ENCODE measurements around the gene UNC119B. TPM values are rescaled to one million over a fixed set of nuclear protein-coding genes. Genes with fewer than 3 reads are reported as not detected.

Gene UNC119B
- total and polyA plus RNA-seq, 3 experiments from 2014 or later, result 8.8 to 30.5 (median 29.8) TPM

GRCh38 chr12:120738252-120739030 is 28.2 kb downstream of the UNC119B start:
- Histone ChIP-seq H3K9me3 (ENCODE audit: low read length) (no peaks in the 10 kb centered on the region), H3K4me1 (ENCODE audit: insufficient read depth, low read length) (no peaks in the 10 kb centered on the region), H3K36me3 (ENCODE audit: insufficient read depth, low read length) (no peaks in the 10 kb centered on the region), H3K27me3 (ENCODE audit: insufficient read depth, low read length, poor library complexity, severe bottlenecking) (no peaks in the 10 kb centered on the region), H3K4me3 (ENCODE audit: low read length) (no peak overlapping the region), H3K27ac (ENCODE audit: low read depth, low read length) (no peak overlapping the region)
- Mint-ChIP-seq H3K9me3 (no peaks in the 10 kb centered on the region), H3K27me3 (no peaks in the 10 kb centered on the region), H3K4me3 (no peak overlapping the region), H3K4me1 (peaks cover 0 to 2% (median 0%) of the 10 kb centered on the region in 3 donors), H3K36me3 (peaks cover 0 to 23% (median 8%) of the 10 kb centered on the region in 3 donors), H3K27ac (no peak overlapping the region)
- ChIA-PET CTCF (no interaction called here), POLR2A (no interaction called here)
- no peak for DNase-seq

- Histone ChIP-seq H3K27me3 (ENCODE audit: insufficient read depth, low read length, poor library complexity, severe bottlenecking) (no peaks in the 10 kb centered on the region), H3K36me3 (ENCODE audit: insufficient read depth, low read length) (no peaks in the 10 kb centered on the region), H3K4me1 (ENCODE audit: insufficient read depth, low read length) (no peaks in the 10 kb centered on the region), H3K9me3 (ENCODE audit: low read length) (no peaks in the 10 kb centered on the region), H3K27ac (ENCODE audit: low read depth, low read length) (no peak overlapping the region), H3K4me3 (ENCODE audit: low read length) (no peak overlapping the region)
- Mint-ChIP-seq H3K36me3 (peaks cover 0 to 19% (median 5%) of the 10 kb centered on the region in 3 donors), H3K27me3 (no peaks in the 10 kb centered on the region), H3K9me3 (no peaks in the 10 kb centered on the region), H3K4me1 (peaks cover 0 to 1% (median 0%) of the 10 kb centered on the region in 3 donors), H3K27ac (no peak overlapping the region), H3K4me3 (no peak overlapping the region)
- DNase-seq, result no peak
- ChIA-PET POLR2A (no interaction called here), CTCF (no interaction called here)
Observed at GRCh38 chr12:120739031-120739762, 28.9 kb downstream of the UNC119B start.

- Mint-ChIP-seq H3K27me3 (no peaks in the 10 kb centered on the region), H3K4me1 (no peaks in the 10 kb centered on the region), H3K36me3 (peaks cover 0 to 16% (median 3%) of the 10 kb centered on the region in 3 donors), H3K27ac (peak overlapping the region in 1 of 8 donors; percentile 41), H3K4me3 (no peak overlapping the region), H3K9me3 (no peaks in the 10 kb centered on the region)
- no peak overlapping the region for H3K27ac ChIP-seq (ENCODE audit: low read depth, low read length)
- H3K27me3 ChIP-seq (ENCODE audit: insufficient read depth, low read length, poor library complexity, severe bottlenecking), result no peaks in the 10 kb centered on the region
- no peak overlapping the region for H3K4me3 ChIP-seq (ENCODE audit: low read length)
- H3K9me3 ChIP-seq (ENCODE audit: low read length), result no peaks in the 10 kb centered on the region
- H3K4me1 ChIP-seq (ENCODE audit: insufficient read depth, low read length), result no peaks in the 10 kb centered on the region
- H3K36me3 ChIP-seq (ENCODE audit: insufficient read depth, low read length), result no peaks in the 10 kb centered on the region
- POLR2A ChIA-PET, result no interaction called here
- CTCF ChIA-PET, result no interaction called here
- no peak for DNase-seq
Observed at GRCh38 chr12:120739821-120740613, 29.8 kb downstream of the UNC119B start.

GRCh38 chr12:120740871-120741270 is 30.6 kb downstream of the UNC119B start:
- H3K4me3 Mint-ChIP-seq, result no peak overlapping the region
- no peak overlapping the region for H3K27ac ChIP-seq (ENCODE audit: low read depth, low read length)
- no peak for DNase-seq
- H3K4me3 ChIP-seq (ENCODE audit: low read length), result no peak overlapping the region
- no peaks in the 10 kb centered on the region for H3K27me3 Mint-ChIP-seq
- no peaks in the 10 kb centered on the region for H3K36me3 ChIP-seq (ENCODE audit: insufficient read depth, low read length)
- H3K27me3 ChIP-seq (ENCODE audit: insufficient read depth, low read length, poor library complexity, severe bottlenecking), result no peaks in the 10 kb centered on the region
- H3K4me1 Mint-ChIP-seq, result no peaks in the 10 kb centered on the region
- no peaks in the 10 kb centered on the region for H3K4me1 ChIP-seq (ENCODE audit: insufficient read depth, low read length)
- ChIA-PET CTCF (no interaction called here), POLR2A (no interaction called here)
- H3K27ac Mint-ChIP-seq, result no peak overlapping the region
- H3K9me3 Mint-ChIP-seq, result no peaks in the 10 kb centered on the region
- H3K9me3 ChIP-seq (ENCODE audit: low read length), result no peaks in the 10 kb centered on the region
- peaks cover 0 to 15% (median 3%) of the 10 kb centered on the region in 3 donors for H3K36me3 Mint-ChIP-seq

- no peak overlapping the region for H3K4me3 Mint-ChIP-seq
- no peak for DNase-seq
- H3K9me3 Mint-ChIP-seq, result no peaks in the 10 kb centered on the region
- H3K27ac ChIP-seq (ENCODE audit: low read depth, low read length), result no peak overlapping the region
- H3K9me3 ChIP-seq (ENCODE audit: low read length), result no peaks in the 10 kb centered on the region
- H3K36me3 Mint-ChIP-seq, result peaks cover 0 to 12% (median 0%) of the 10 kb centered on the region in 3 donors
- no peaks in the 10 kb centered on the region for H3K27me3 ChIP-seq (ENCODE audit: insufficient read depth, low read length, poor library complexity, severe bottlenecking)
- no peaks in the 10 kb centered on the region for H3K4me1 Mint-ChIP-seq
- H3K4me3 ChIP-seq (ENCODE audit: low read length), result no peak overlapping the region
- ChIA-PET POLR2A (interaction anchor here (0.6 kb wide), 2 partner anchors 76 to 199 kb away, joined by 3 read pairs; no protein-coding TSS in a partner anchor), CTCF (no interaction called here)
- H3K4me1 ChIP-seq (ENCODE audit: insufficient read depth, low read length), result no peaks in the 10 kb centered on the region
- H3K36me3 ChIP-seq (ENCODE audit: insufficient read depth, low read length), result no peaks in the 10 kb centered on the region
- no peaks in the 10 kb centered on the region for H3K27me3 Mint-ChIP-seq
- H3K27ac Mint-ChIP-seq, result no peak overlapping the region
Observed at GRCh38 chr12:120741476-120742421, 31.5 kb downstream of the UNC119B start.

GRCh38 chr12:120744922-120745493 is 34.8 kb downstream of the UNC119B start:
- ChIA-PET CTCF (no interaction called here), POLR2A (no interaction called here)

GRCh38 chr12:120748242-120748641 is 38.0 kb downstream of the UNC119B start:
- no peak overlapping the region for H3K4me3 Mint-ChIP-seq
- H3K4me1 Mint-ChIP-seq, result peaks cover 0 to 2% (median 2%) of the 10 kb centered on the region in 3 donors
- no peaks in the 10 kb centered on the region for H3K36me3 Mint-ChIP-seq
- no peaks in the 10 kb centered on the region for H3K4me1 ChIP-seq (ENCODE audit: insufficient read depth, low read length)
- H3K27me3 Mint-ChIP-seq, result peaks cover 2 to 5% of the 10 kb centered on the region in 2 donors
- ChIA-PET CTCF (interaction anchor here (1.3 kb wide), 1 partner anchor 223 kb away, joined by 4 read pairs; no protein-coding TSS in a partner anchor), POLR2A (no interaction called here)
- H3K9me3 Mint-ChIP-seq, result peaks cover 0 to 2% (median 0%) of the 10 kb centered on the region in 5 donors
- no peak for DNase-seq
- no peak overlapping the region for H3K4me3 ChIP-seq (ENCODE audit: low read length)
- no peak overlapping the region for H3K27ac Mint-ChIP-seq
- H3K9me3 ChIP-seq (ENCODE audit: low read length), result no peaks in the 10 kb centered on the region
- H3K27me3 ChIP-seq (ENCODE audit: insufficient read depth, low read length, poor library complexity, severe bottlenecking), result no peaks in the 10 kb centered on the region
- H3K36me3 ChIP-seq (ENCODE audit: insufficient read depth, low read length), result no peaks in the 10 kb centered on the region
- H3K27ac ChIP-seq (ENCODE audit: low read depth, low read length), result no peak overlapping the region

More at GRCh38 chr12:120744922-120745493, 34.8 kb downstream of the UNC119B start:
- H3K9me3 ChIP-seq (ENCODE audit: low read length), result no peaks in the 10 kb centered on the region
- DNase-seq, result no peak
- Mint-ChIP-seq H3K4me1 (peaks cover 0 to 2% (median 2%) of the 10 kb centered on the region in 3 donors), H3K4me3 (no peak overlapping the region), H3K27me3 (no peaks in the 10 kb centered on the region), H3K27ac (no peak overlapping the region), H3K36me3 (peaks cover 0 to 2% (median 0%) of the 10 kb centered on the region in 3 donors), H3K9me3 (no peaks in the 10 kb centered on the region)
- H3K27me3 ChIP-seq (ENCODE audit: insufficient read depth, low read length, poor library complexity, severe bottlenecking), result no peaks in the 10 kb centered on the region
- H3K4me3 ChIP-seq (ENCODE audit: low read length), result no peak overlapping the region
- H3K4me1 ChIP-seq (ENCODE audit: insufficient read depth, low read length), result no peaks in the 10 kb centered on the region
- no peaks in the 10 kb centered on the region for H3K36me3 ChIP-seq (ENCODE audit: insufficient read depth, low read length)
- no peak overlapping the region for H3K27ac ChIP-seq (ENCODE audit: low read depth, low read length)

All from CD8-positive, alpha-beta memory T cell (primary cell).